Activated T-helper 1 cell treated with anti-CD3 and anti-CD28 coated beads, Interleukin-12 subunit alpha, Interleukin-12 subunit beta, Interleukin-2, Interleukin-4 antibody, amounts not matched to agents 30 ng/mL and 10 ng/mL and 1 ng/mL, durations not matched to agents 14 hours and 24 hours and 36 hours (primary cell): ENCODE results near the gene GOLGA8B. TPM values are rescaled to one million over a fixed set of nuclear protein-coding genes. Genes with fewer than 3 reads are reported as not detected.
"Not testable (repeated sequence)": the region's sequence is repeated elsewhere in the genome, so short reads cannot be mapped to it uniquely, and the experiment has no call there.

Source experiments
- DNase-seq: peaks from one replicate; pipeline ENCODE4 v3.0.0; 2021; ENCODE audit warnings: low spot score
- H3K27ac Mint-ChIP-seq: one replicate; pipeline ENCODE4 v1.8.0; 2021; ENCODE audit warnings: mild to moderate bottlenecking, mixed read lengths
- H3K27me3 Mint-ChIP-seq: one replicate; pipeline ENCODE4 v1.8.0; 2022; ENCODE audit warnings: mild to moderate bottlenecking, moderate library complexity, mixed read lengths; ENCODE audit not compliant: insufficient read depth
- H3K36me3 Mint-ChIP-seq: one replicate; pipeline ENCODE4 v1.8.0; 2021; ENCODE audit warnings: low read depth, mixed read lengths
- H3K4me1 Mint-ChIP-seq: one replicate; pipeline ENCODE4 v1.8.0; 2021; ENCODE audit warnings: low read depth, mixed read lengths
- H3K4me3 Mint-ChIP-seq: one replicate; pipeline ENCODE4 v1.8.0; 2021; ENCODE audit warnings: mild to moderate bottlenecking, moderate library complexity, mixed read lengths
- H3K9me3 Mint-ChIP-seq: one replicate; pipeline ENCODE4 v1.8.0; 2021; ENCODE audit warnings: mixed read lengths
- intact Hi-C: fragments of 100-400 bp; cut with micrococcal nuclease; formaldehyde crosslinking; loops from one replicate; pipeline ENCODE4 v1.15.1; 2024
- total RNA-seq: library from RNA; stranded (reverse); gene quantifications from 2 replicates; pipeline ENCODE4 v1.2.3, GENCODE V29; 2022

GOLGA8B gene
- total RNA-seq, 1 donor from 2014 or later = 228 TPM

DNA sequence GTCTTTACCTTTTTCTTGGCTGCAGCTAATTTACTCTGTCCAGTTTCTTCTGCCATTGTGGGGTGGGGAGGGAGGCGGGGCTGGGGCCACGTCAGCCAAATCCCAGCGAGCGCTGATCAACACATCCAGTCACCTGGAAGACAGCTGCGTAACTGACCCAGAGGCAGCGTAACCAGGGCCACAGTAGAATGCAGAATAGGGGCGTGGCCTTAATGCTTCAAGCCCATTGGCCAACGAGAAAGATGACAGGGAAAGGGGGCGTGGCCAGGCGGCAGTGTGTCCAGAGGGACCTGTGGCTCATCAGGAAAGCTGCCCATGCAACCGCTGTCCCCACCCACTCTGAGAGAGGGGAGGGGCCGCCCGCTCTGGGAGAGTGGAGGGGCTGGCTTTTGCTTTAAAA is 47.6 kb downstream of the GOLGA8B start:
- H3K4me3 Mint-ChIP-seq, intact Hi-C loops, H3K9me3 Mint-ChIP-seq, DNase-seq, H3K27ac Mint-ChIP-seq, H3K36me3 Mint-ChIP-seq, H3K27me3 Mint-ChIP-seq, H3K4me1 Mint-ChIP-seq: not testable (repeated sequence)

Other genes with a start within 250 kb of the GOLGA8B start
- 33.2 and 36.4 TPM in 2 replicates for gene SLC12A6, start 245.9 kb downstream of the GOLGA8B start, total RNA-seq
- gene NOP10, start 240.5 kb downstream of the GOLGA8B start, total RNA-seq = 257 and 267 TPM in 2 replicates
- not detected in 2 replicates for gene NUTM1, start 240.3 kb downstream of the GOLGA8B start, total RNA-seq
- 78.0 and 80.8 TPM in 2 replicates for gene LPCAT4, start 216.5 kb downstream of the GOLGA8B start, total RNA-seq
- gene GOLGA8A, start 145.8 kb downstream of the GOLGA8B start, total RNA-seq = 264 and 275 TPM in 2 replicates
- gene GJD2, start 171.3 kb upstream of the GOLGA8B start, total RNA-seq = not detected in 2 replicates
- not detected in 2 replicates for gene ACTC1, start 211.9 kb upstream of the GOLGA8B start, total RNA-seq